ENCODE data around the gene AK1.

Gene AK1

GRCh38 chr9:127921557-127922120 lies 44.2 kb upstream of the AK1 start:
- peak; percentile 88 for TF ChIP-seq CTCF (IDR thresholded peaks at IDR 0.05)
- no peak overlapping the region for H3K27ac ChIP-seq
- peak overlapping the region; percentile 63 for H3K4me3 ChIP-seq
- DNase-seq (ENCODE audit: low spot score): no peak

GRCh38 chr9:127920794-127921193 lies 43.3 kb upstream of the AK1 start:
- Histone ChIP-seq H3K27ac (no peak overlapping the region), H3K4me3 (no peak overlapping the region)
- TF ChIP-seq CTCF (IDR thresholded peaks at IDR 0.05): no peak
- DNase-seq (ENCODE audit: low spot score): no peak

- Histone ChIP-seq H3K27ac (peak overlapping the region; percentile 61 to 91), H3K4me3 (no peak overlapping the region)
- no peak for TF ChIP-seq CTCF (IDR thresholded peaks at IDR 0.05)
- DNase-seq (ENCODE audit: low spot score): peak; percentile 96
These were observed 41.9 kb upstream of the AK1 start for GRCh38 chr9:127919253-127919815.

- no peak for DNase-seq (ENCODE audit: low spot score)
- Histone ChIP-seq H3K27ac (peak overlapping the region; percentile 61 to 91), H3K4me3 (no peak overlapping the region)
- no peak for TF ChIP-seq CTCF (IDR thresholded peaks at IDR 0.05)
These were observed 41.0 kb upstream of the AK1 start for GRCh38 chr9:127918183-127919107.

- Histone ChIP-seq H3K4me3 (peak overlapping the region; percentile 95), H3K27ac (peak overlapping the region; percentile 61 to 91)
- TF ChIP-seq CTCF (IDR thresholded peaks at IDR 0.05): no peak
- DNase-seq (ENCODE audit: low spot score): no peak
These were observed 40.1 kb upstream of the AK1 start for GRCh38 chr9:127917603-127918002.

GRCh38 chr9:127916720-127917581 lies 39.5 kb upstream of the AK1 start, which contains the start of gene ST6GALNAC4:
TSS of gene ST6GALNAC4 (minus strand) at chr9:127917041. CDS start at chr9:127916419, 622 bp downstream.
- Histone ChIP-seq H3K27ac (peak within 1 kb of the TSS; percentile 61 to 91), H3K4me3 (peak within 1 kb of the TSS; percentile 95)
- TF ChIP-seq CTCF (IDR thresholded peaks at IDR 0.05): no peak
- DNase-seq (ENCODE audit: low spot score): peak; percentile 98

All from coronary artery (tissue), 2 donors.